A549 (cell line): ENCODE results near the gene SLC38A10. TPM values are rescaled to one million over a fixed set of nuclear protein-coding genes. Genes with fewer than 3 reads are reported as not detected.

ENCODE experiments used
- ATAC-seq, 2 experiments: fragments of 200-7000 bp in 1 of 2; fragments of >200 bp in 1 of 2; cut with Nextera tagmentation in 1 of 2; cut with Tn5 transposase in 1 of 2; 3 replicates each; pipeline versions ENCODE4 v1.8.0 to v1.9.1; 2018 to 2020; ENCODE audit warnings: mild to moderate bottlenecking in 1 of 2, moderate library complexity in 1 of 2
- CTCF ChIA-PET: fragments of 300-600 bp; sonication (Branson Sonifier 250); formaldehyde crosslinking; extraction: SDS; loops from one replicate; lab custom pipeline; 2021; ENCODE audit warnings: antibody characterized with exemption, inconsistent platforms; lab: Yijun Ruan, JAX
- POLR2A ChIA-PET: fragments of 350-600 bp; formaldehyde crosslinking; extraction: SDS; loops from one replicate; lab custom pipeline; 2021; ENCODE audit warnings: antibody characterized with exemption, inconsistent platforms; lab: Yijun Ruan, JAX
- DNase-seq, 2 experiments: peaks; one replicate each; pipeline versions ENCODE4 v3.0.0 to v3.0.0-alpha.2; 2011 to 2016; ENCODE audit warnings: low read depth in 1 of 2, low spot score in 1 of 2
- FAIRE-seq: peaks from 2 replicates; lab custom pipeline; 2011; peaks lifted over from hg19 to GRCh38; lab: Jason Lieb, UNC
- H3K27ac ChIP-seq, 2 experiments: fragments of >200 bp; sonication (Bioruptor Twin); formaldehyde crosslinking; 3 replicates each; pipeline ENCODE4 v1.5.1; 2016 to 2017
- H3K4me1 ChIP-seq: fragments of >200 bp; sonication (Bioruptor Twin); formaldehyde crosslinking; 3 replicates; pipeline ENCODE4 v1.6.1; 2016
- H3K4me2 ChIP-seq: fragments of >200 bp; sonication (Bioruptor Twin); formaldehyde crosslinking; 3 replicates; pipeline ENCODE4 v1.6.1; 2016
- H3K4me3 ChIP-seq: fragments of >200 bp; sonication (Bioruptor Twin); formaldehyde crosslinking; 3 replicates; pipeline ENCODE4 v1.5.1; 2016
- H3K9me3 ChIP-seq: fragments of >200 bp; sonication (Bioruptor Twin); formaldehyde crosslinking; 3 replicates; pipeline ENCODE4 v1.6.1; 2016
- ATOH8 ChIP-seq: fragments of 250-450 bp; sonication (Bioruptor Pico); IDR thresholded peaks from 2 replicates; pipeline ENCODE4 v1.5.0; 2020; ENCODE audit warnings: low read depth, mild to moderate bottlenecking, moderate library complexity
- CBX2 ChIP-seq: fragments of 200-600 bp; sonication (generic); IDR thresholded peaks from 2 replicates; pipeline ENCODE4 v1.6.1; 2016; ENCODE audit warnings: low read depth, mild to moderate bottlenecking, borderline replicate concordance
- EP300 ChIP-seq, 2 experiments: fragments of >200 bp; sonication (Bioruptor Twin); formaldehyde crosslinking; IDR thresholded peaks; 2 replicates in 1 of 2; 3 replicates in 1 of 2; pipeline ENCODE4 v1.6.1; 2016 to 2017
- FOSL2 ChIP-seq, 2 experiments: fragments of 450-650 bp in 1 of 2; fragments of >200 bp in 1 of 2; sonication (Bioruptor Twin) in 1 of 2; formaldehyde crosslinking; IDR thresholded peaks; 2 replicates each; pipeline versions ENCODE4 v1.5.0 to v1.6.1; 2016 to 2020; ENCODE audit warnings: mild to moderate bottlenecking in 1 of 2, moderate library complexity in 1 of 2
- GATA3 ChIP-seq: IDR thresholded peaks from 2 replicates; pipeline ENCODE4 v1.6.1; 2012; ENCODE audit warnings: borderline replicate concordance
- HES2 ChIP-seq: fragments of >200 bp; sonication (Bioruptor Twin); formaldehyde crosslinking; IDR thresholded peaks from 2 replicates; pipeline ENCODE4 v1.6.1; 2016
- HOXB13 ChIP-seq: fragments of 250-450 bp; sonication (Bioruptor Pico); IDR thresholded peaks from 2 replicates; pipeline ENCODE4 v1.5.0; 2020; ENCODE audit warnings: low read depth, mild to moderate bottlenecking, moderate library complexity
- JUNB ChIP-seq: fragments of >200 bp; sonication (Bioruptor Twin); formaldehyde crosslinking; IDR thresholded peaks from 2 replicates; pipeline ENCODE4 v1.6.1; 2016
- KDM5A ChIP-seq: fragments of 200-600 bp; sonication (generic); IDR thresholded peaks from 2 replicates; pipeline ENCODE4 v1.6.1; 2016; ENCODE audit warnings: antibody characterized with exemption, mild to moderate bottlenecking
- MAFK ChIP-seq: fragments of 450-650 bp; IDR thresholded peaks from 2 replicates; pipeline ENCODE4 v1.6.1; 2014; ENCODE audit not compliant: partially characterized antibody
- PBX3 ChIP-seq: IDR thresholded peaks from 2 replicates; pipeline ENCODE4 v1.6.1; 2012
- RCOR1 ChIP-seq: fragments of 150-350 bp; IDR thresholded peaks from 2 replicates; pipeline ENCODE4 v1.6.1; 2014; ENCODE audit warnings: antibody characterized with exemption, low read length, low read depth
- SMC3 ChIP-seq: fragments of >200 bp; sonication (Bioruptor Twin); formaldehyde crosslinking; IDR thresholded peaks from 3 replicates; pipeline ENCODE4 v1.6.1; 2018; ENCODE audit warnings: inconsistent platforms
- ZSCAN20 ChIP-seq: fragments of 250-450 bp; sonication (Bioruptor Pico); IDR thresholded peaks from 2 replicates; pipeline ENCODE4 v1.8.0; 2022; ENCODE audit warnings: mild to moderate bottlenecking, moderate library complexity
- WGBS: methylation state at CpG from one replicate; pipeline ENCODE4 v1.1.6; 2017; ENCODE audit errors: missing lambda C conversion rate; 5-methylcytosine and 5-hydroxymethylcytosine counted together
- polyA plus RNA-seq, 4 experiments: library from polyadenylated mRNA; depleted of rRNA in 3 of 4; stranded (reverse); fragments of >200 nt; fragmentation: RNase III in 1 of 4; extraction: RNeasy Plus Mini Kit Qiagen cat#74134 plus additional on column Dnase treatment in 1 of 4; gene quantifications; 2 replicates in 3 of 4; 3 replicates in 1 of 4; pipeline ENCODE4 v1.2.3, GENCODE V29; 2011 to 2017
- TF ChIP-seq, protein P1 (sequence below): fragments of 450-650 bp; IDR thresholded peaks from 2 replicates; pipeline ENCODE4 v1.6.1; 2014; ENCODE audit warnings: antibody characterized with exemption

SLC38A10 gene
- polyA plus RNA-seq, 2 of the 4 experiments (the other 2 are of a cell fraction) = 35.8 to 67.4 TPM

- no peak for TF ChIP-seq ATOH8
- no peak for TF ChIP-seq FOSL2 (IDR thresholded peaks at IDR 0.05)
- TF ChIP-seq FOSL2 (CRISPR knock-in tag; IDR thresholded peaks at IDR 0.05) = no peak
Measured at GRCh38 chr17:81299846-81300585, 4.9 kb upstream of the SLC38A10 start (continued).

- FAIRE-seq (no peak), DNase-seq (no peak), ATAC-seq (no peak)
- peaks cover 17% of the 10 kb centered on the region for H3K4me1 ChIP-seq
- CTCF ChIA-PET = interaction anchor here (0.8 to 2.9 kb wide), 12 partner anchors 8 to 302 kb away, joined by 3 to 14 read pairs (median 4); partner anchors contain the start of gene BAHCC1
- H3K4me3 ChIP-seq = no peak overlapping the region
- TF ChIP-seq HES2 = no peak
- no peak for TF ChIP-seq CBX2
- TF ChIP-seq, protein P1, sequence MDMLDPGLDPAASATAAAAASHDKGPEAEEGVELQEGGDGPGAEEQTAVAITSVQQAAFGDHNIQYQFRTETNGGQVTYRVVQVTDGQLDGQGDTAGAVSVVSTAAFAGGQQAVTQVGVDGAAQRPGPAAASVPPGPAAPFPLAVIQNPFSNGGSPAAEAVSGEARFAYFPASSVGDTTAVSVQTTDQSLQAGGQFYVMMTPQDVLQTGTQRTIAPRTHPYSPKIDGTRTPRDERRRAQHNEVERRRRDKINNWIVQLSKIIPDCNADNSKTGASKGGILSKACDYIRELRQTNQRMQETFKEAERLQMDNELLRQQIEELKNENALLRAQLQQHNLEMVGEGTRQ = no peak
- no peak for TF ChIP-seq KDM5A
- TF ChIP-seq JUNB = no peak
- TF ChIP-seq EP300 (IDR thresholded peaks at IDR 0.05) = no peak
- TF ChIP-seq HOXB13 (CRISPR knock-in tag) = no peak
- no peak for TF ChIP-seq MAFK
- TF ChIP-seq, all 56 proteins: peak for 0
- H3K9me3 ChIP-seq = no peaks in the 10 kb centered on the region
- no peak overlapping the region for H3K4me2 ChIP-seq
- WGBS = 89% methylated on average over 15 of the region's 15 CpGs
- no peak overlapping the region for H3K27ac ChIP-seq
- POLR2A ChIA-PET = interaction anchor here (0.6 to 0.7 kb wide), 2 partner anchors 250 to 556 kb away, joined by 3 read pairs; no protein-coding TSS in a partner anchor
Measured at GRCh38 chr17:81298991-81299738, 4.1 kb upstream of the SLC38A10 start.

- Histone ChIP-seq H3K27ac (no peak overlapping the region), H3K4me3 (no peak overlapping the region), H3K4me1 (peaks cover 24% of the 10 kb centered on the region), H3K4me2 (no peak overlapping the region), H3K9me3 (no peaks in the 10 kb centered on the region)
- CTCF ChIA-PET = interaction anchor here (0.6 to 2.9 kb wide), 12 partner anchors 9 to 303 kb away, joined by 3 to 14 read pairs (median 4); partner anchors contain the start of gene BAHCC1
- no peak for TF ChIP-seq GATA3
- no peak for TF ChIP-seq PBX3
- no peak for TF ChIP-seq HOXB13 (CRISPR knock-in tag)
- no peak for TF ChIP-seq ZSCAN20 (CRISPR knock-in tag)
- TF ChIP-seq RCOR1 = no peak
- TF ChIP-seq SMC3 = no peak
- WGBS = 80% methylated on average over 11 of the region's 11 CpGs
- ATAC-seq (no peak), DNase-seq (no peak), FAIRE-seq (no peak)
- POLR2A ChIA-PET = interaction anchor here (0.6 to 0.7 kb wide), 2 partner anchors 249 to 556 kb away, joined by 3 read pairs; no protein-coding TSS in a partner anchor
Measured at GRCh38 chr17:81298325-81298990, 3.4 kb upstream of the SLC38A10 start.
